MCF 10A (cell line): ENCODE results near the gene THADA. TPM values are rescaled to one million over a fixed set of nuclear protein-coding genes. Genes with fewer than 3 reads are reported as not detected.

Experiments
- BruUV-seq: library from RNA; stranded (reverse); fragments of 400-500 nt; replicated peaks from 2 replicates; lab custom pipeline; 2021; lab: Mats Ljungman, UMichigan
- CTCF ChIA-PET: fragments of 300-600 bp; sonication (Branson Sonifier 250); formaldehyde crosslinking; extraction: SDS; loops from one replicate; lab custom pipeline; 2021; ENCODE audit warnings: antibody characterized with exemption, inconsistent platforms; lab: Yijun Ruan, JAX
- POLR2A ChIA-PET: fragments of 300-600, 350-650 bp; sonication (Branson Sonifier 250); formaldehyde crosslinking; extraction: SDS; loops from one replicate; lab custom pipeline; 2020; ENCODE audit warnings: antibody characterized with exemption, inconsistent platforms; lab: Yijun Ruan, JAX
- DNase-seq: peaks from one replicate; pipeline ENCODE4 v3.0.0-alpha.2; 2018; ENCODE audit not compliant: unreplicated experiment
- H3K27ac Mint-ChIP-seq: one replicate; pipeline ENCODE4 v1.8.0; 2022; ENCODE audit warnings: mild to moderate bottlenecking, low read depth, mixed read lengths; ENCODE audit not compliant: unreplicated experiment
- H3K27me3 Mint-ChIP-seq: one replicate; pipeline ENCODE4 v1.8.0; 2022; ENCODE audit warnings: mixed read lengths; ENCODE audit not compliant: insufficient read depth, unreplicated experiment
- H3K36me3 Mint-ChIP-seq: one replicate; pipeline ENCODE4 v1.8.0; 2022; ENCODE audit warnings: mild to moderate bottlenecking, moderate library complexity, mixed read lengths; ENCODE audit not compliant: insufficient read depth, unreplicated experiment
- H3K4me1 Mint-ChIP-seq: one replicate; pipeline ENCODE4 v1.8.0; 2022; ENCODE audit warnings: mixed read lengths; ENCODE audit not compliant: insufficient read depth, unreplicated experiment
- H3K4me3 Mint-ChIP-seq: one replicate; pipeline ENCODE4 v1.8.0; 2022; ENCODE audit warnings: mild to moderate bottlenecking, moderate library complexity, mixed read lengths; ENCODE audit not compliant: unreplicated experiment
- H3K9me3 Mint-ChIP-seq: one replicate; pipeline ENCODE4 v1.8.0; 2022; ENCODE audit warnings: mixed read lengths; ENCODE audit not compliant: unreplicated experiment
- CTCF ChIP-seq: fragments of 200-600 bp; IDR thresholded peaks from one replicate; pipeline ENCODE4 v1.8.0; 2022; ENCODE audit warnings: antibody characterized with exemption, mild to moderate bottlenecking; ENCODE audit not compliant: unreplicated experiment
- intact Hi-C: fragments of 100-400 bp; cut with micrococcal nuclease; formaldehyde crosslinking; loops from 2 replicates; pipeline ENCODE4 v1.14.1; 2022
- total RNA-seq: library from RNA; stranded (reverse); gene quantifications from 2 replicates; pipeline ENCODE4 v1.2.3, GENCODE V29; 2022

The THADA gene
- total RNA-seq, 1 experiment from 2014 or later: 49.8 TPM

- H3K4me3 Mint-ChIP-seq: no peak overlapping the region
- no peaks in the 10 kb centered on the region for H3K27me3 Mint-ChIP-seq
- H3K4me1 Mint-ChIP-seq: peaks cover 23% of the 10 kb centered on the region
- peaks cover 36% of the 10 kb centered on the region for H3K36me3 Mint-ChIP-seq
- H3K27ac Mint-ChIP-seq: peak overlapping the region; percentile 81
- POLR2A ChIA-PET: interaction anchor here (0.6 to 1.2 kb wide), 2 partner anchors 9 to 414 kb away, joined by 3 read pairs; no protein-coding TSS in a partner anchor
- no peak for DNase-seq
- CTCF ChIA-PET: no interaction called here
- no TSS peak for BruUV-seq
- no peak for TF ChIP-seq CTCF
- intact Hi-C loops: no loop called here
- no peaks in the 10 kb centered on the region for H3K9me3 Mint-ChIP-seq
Observed at GRCh38 chr2:43268066-43268953, 327.5 kb downstream of the THADA start.

- BruUV-seq: no TSS peak
Observed at GRCh38 chr2:43267381-43267780, 328.5 kb downstream of the THADA start.

GRCh38 chr2:43266711-43267111 is 329.1 kb downstream of the THADA start:
- Mint-ChIP-seq H3K36me3 (peaks cover 34% of the 10 kb centered on the region), H3K4me1 (peaks cover 23% of the 10 kb centered on the region), H3K27ac (peak overlapping the region; percentile 79), H3K9me3 (no peaks in the 10 kb centered on the region), H3K4me3 (no peak overlapping the region), H3K27me3 (no peaks in the 10 kb centered on the region)
- intact Hi-C loops: no loop called here
- TF ChIP-seq CTCF: no peak
- no peak for DNase-seq
- BruUV-seq: no TSS peak
- ChIA-PET POLR2A (no interaction called here), CTCF (interaction anchor here (0.7 kb wide), 1 partner anchor 218 kb away, joined by 3 read pairs; no protein-coding TSS in a partner anchor)

More at GRCh38 chr2:43267381-43267780, 328.5 kb downstream of the THADA start:
- intact Hi-C loops: no loop called here
- ChIA-PET POLR2A (interaction anchor here (1.2 kb wide), 1 partner anchor 10 kb away, joined by 3 read pairs; no protein-coding TSS in a partner anchor), CTCF (interaction anchor here (0.7 kb wide), 1 partner anchor 218 kb away, joined by 3 read pairs; no protein-coding TSS in a partner anchor)
- no peak for DNase-seq
- H3K4me1 Mint-ChIP-seq: peaks cover 23% of the 10 kb centered on the region
- TF ChIP-seq CTCF: no peak
- peak overlapping the region; percentile 79 for H3K27ac Mint-ChIP-seq
- H3K4me3 Mint-ChIP-seq: no peak overlapping the region
- H3K36me3 Mint-ChIP-seq: peaks cover 30% of the 10 kb centered on the region
- H3K27me3 Mint-ChIP-seq: no peaks in the 10 kb centered on the region
- no peaks in the 10 kb centered on the region for H3K9me3 Mint-ChIP-seq

- Mint-ChIP-seq H3K27me3 (no peaks in the 10 kb centered on the region), H3K4me1 (peaks cover 22% of the 10 kb centered on the region), H3K36me3 (peaks cover 30% of the 10 kb centered on the region), H3K4me3 (no peak overlapping the region), H3K27ac (no peak overlapping the region), H3K9me3 (no peaks in the 10 kb centered on the region)
- BruUV-seq: no TSS peak
- CTCF ChIA-PET: no interaction called here
- no peak for DNase-seq
- POLR2A ChIA-PET: no interaction called here
- no peak for TF ChIP-seq CTCF
- intact Hi-C loops: no loop called here
Observed at GRCh38 chr2:43265421-43265820, 330.4 kb downstream of the THADA start.
